T-cell (primary cell): ENCODE data around the gene BANK1. TPM values are rescaled to one million over a fixed set of nuclear protein-coding genes. Genes with fewer than 3 reads are reported as not detected.

ENCODE experiments used
- ATAC-seq, 4 experiments: fragments of 200-7000 bp in 3 of 4; fragments of 150-1000 bp in 1 of 4; cut with Tn5 transposase; replicated peaks in 1 of 4; 1 replicate in 3 of 4; 2 replicates in 1 of 4; pipeline ENCODE4 v1.10.0; 2021; ENCODE audit warnings: moderate library complexity in 3 of 4, mild to moderate bottlenecking in 2 of 4, moderate number of reproducible peaks in 1 of 4
- CTCF ChIA-PET, 2 donors: fragments of 300-600 bp; sonication (Branson Sonifier 250); formaldehyde crosslinking; loops; one replicate each; lab custom pipeline; 2022; ENCODE audit warnings: antibody characterized with exemption in 2 of 2; lab: Charles Lee
- POLR2A ChIA-PET, 2 donors: fragments of 300-600 bp; sonication (Branson Sonifier 250); formaldehyde crosslinking; loops; one replicate each; lab custom pipeline; 2022; ENCODE audit warnings: antibody characterized with exemption in 2 of 2; lab: Charles Lee
- DNase-seq, 35 experiments: peaks; one replicate each; pipeline versions ENCODE4 v3.0.0 to v3.0.0-alpha.2; 2013 to 2023
- H3K27ac ChIP-seq: one replicate; pipeline ENCODE4 v1.5.1; 2013; ENCODE audit warnings: low read length
- H3K27me3 ChIP-seq, 2 experiments: replicated peaks in 1 of 2; 1 replicate in 1 of 2; 2 replicates in 1 of 2; pipeline versions ENCODE4 v1.6.1 to v1.7.0; 2013; ENCODE audit warnings: low read length in 1 of 2, mixed read lengths in 1 of 2; ENCODE audit not compliant: control insufficient read depth in 2 of 2, insufficient read depth in 2 of 2; ENCODE audit errors: extremely low read depth in 1 of 2
- H3K36me3 ChIP-seq, 2 donors: 1 replicate in 1 of 2; 2 replicates in 1 of 2; pipeline versions ENCODE4 v1.6.1 to v1.7.0; 2013; ENCODE audit warnings: low read length in 1 of 2; ENCODE audit not compliant: control insufficient read depth in 2 of 2, insufficient read depth in 1 of 2; ENCODE audit errors: extremely low read depth in 1 of 2
- H3K4me1 ChIP-seq, 2 experiments: 1 replicate in 1 of 2; 2 replicates in 1 of 2; pipeline versions ENCODE4 v1.6.1 to v1.7.0; 2013; ENCODE audit warnings: low read length in 2 of 2, mixed read lengths in 1 of 2; ENCODE audit not compliant: insufficient read depth in 2 of 2, control insufficient read depth in 1 of 2; ENCODE audit errors: extremely low read depth in 1 of 2
- H3K4me3 ChIP-seq, 2 donors: 1 replicate in 1 of 2; 2 replicates in 1 of 2; pipeline versions ENCODE4 v1.5.1 to v1.7.0; 2013; ENCODE audit warnings: mild to moderate bottlenecking in 2 of 2, low read length in 1 of 2, moderate library complexity in 1 of 2; ENCODE audit not compliant: control insufficient read depth in 1 of 2; ENCODE audit errors: extremely low read depth in 1 of 2
- H3K9me3 ChIP-seq: 2 replicates; pipeline ENCODE4 v1.7.0; 2013
- H3K27ac Mint-ChIP-seq, 2 donors: one replicate each; pipeline ENCODE4 v1.8.0; 2020 to 2021; ENCODE audit warnings: mild to moderate bottlenecking in 2 of 2, mixed read lengths in 2 of 2
- H3K27me3 Mint-ChIP-seq, 2 donors: one replicate each; pipeline ENCODE4 v1.8.0; 2021 to 2022; ENCODE audit warnings: mixed read lengths in 2 of 2
- H3K36me3 Mint-ChIP-seq: one replicate; pipeline ENCODE4 v1.8.0; 2021; ENCODE audit warnings: mixed read lengths
- H3K4me1 Mint-ChIP-seq, 3 donors: one replicate each; pipeline ENCODE4 v1.8.0; 2020 to 2022; ENCODE audit warnings: mixed read lengths in 3 of 3, mild to moderate bottlenecking in 1 of 3
- H3K4me3 Mint-ChIP-seq, 3 donors: one replicate each; pipeline ENCODE4 v1.8.0; 2020 to 2022; ENCODE audit warnings: mild to moderate bottlenecking in 3 of 3, mixed read lengths in 3 of 3, moderate library complexity in 3 of 3
- H3K9me3 Mint-ChIP-seq, 3 donors: one replicate each; pipeline ENCODE4 v1.8.0; 2020 to 2022; ENCODE audit warnings: mixed read lengths in 3 of 3
- WGBS: methylation state at CpG from one replicate; pipeline ENCODE4 v1.1.5; 2013; ENCODE audit warnings: missing lambda C conversion rate; ENCODE audit not compliant: insufficient coverage; 5-methylcytosine and 5-hydroxymethylcytosine counted together
- total RNA-seq, 35 experiments: library from RNA in 6 of 35; stranded (reverse) in 6 of 35; fragments of 120-200 nt in 1 of 35; gene quantifications; one replicate each; pipeline versions ENCODE4 v1.2.1 to v1.2.4 and lab custom pipeline; 2013 to 2026

BANK1 gene
- total RNA-seq, 5 donors from 2014 or later (not counting 1 experiment from before 2014, with no cell fraction given), result 2.5 to 10.9 (median 3.5) TPM

GRCh38 chr4:101795704-101796103 lies 5.2 kb downstream of the BANK1 start:
- H3K27ac Mint-ChIP-seq, result no peak overlapping the region
- ChIA-PET POLR2A (no interaction called here), CTCF (no interaction called here)
- ATAC-seq (no peak), DNase-seq (no peak)
- peaks cover 0 to 7% (median 5%) of the 10 kb centered on the region in 3 donors for H3K4me1 Mint-ChIP-seq
- peaks cover 0 to 6% of the 10 kb centered on the region in 2 experiments for H3K27me3 ChIP-seq
- no peak overlapping the region for H3K4me3 Mint-ChIP-seq
- no peaks in the 10 kb centered on the region for H3K36me3 ChIP-seq
- H3K4me1 ChIP-seq, result peaks cover 0 to 6% of the 10 kb centered on the region in 2 experiments
- H3K4me3 ChIP-seq, result no peak overlapping the region
- H3K27ac ChIP-seq, result no peak overlapping the region
- peaks cover 8 to 27% of the 10 kb centered on the region in 2 donors for H3K27me3 Mint-ChIP-seq
- no peaks in the 10 kb centered on the region for H3K9me3 ChIP-seq
- H3K36me3 Mint-ChIP-seq, result no peaks in the 10 kb centered on the region
- no peaks in the 10 kb centered on the region for H3K9me3 Mint-ChIP-seq

GRCh38 chr4:101801958-101802357 lies 11.4 kb downstream of the BANK1 start:
- peaks cover 0 to 5% (median 0%) of the 10 kb centered on the region in 3 donors for H3K4me1 Mint-ChIP-seq
- H3K4me3 Mint-ChIP-seq, result no peak overlapping the region
- DNase-seq (no peak), ATAC-seq (no peak)
- Histone ChIP-seq H3K36me3 (no peaks in the 10 kb centered on the region), H3K4me3 (no peak overlapping the region), H3K4me1 (no peaks in the 10 kb centered on the region), H3K27me3 (no peaks in the 10 kb centered on the region), H3K27ac (no peak overlapping the region), H3K9me3 (no peaks in the 10 kb centered on the region)
- ChIA-PET CTCF (no interaction called here), POLR2A (interaction anchor here in 1 of 2 donors (0.5 kb wide), 1 partner anchor 24 kb away, joined by 4 read pairs; no protein-coding TSS in a partner anchor)
- no peaks in the 10 kb centered on the region for H3K9me3 Mint-ChIP-seq
- H3K27me3 Mint-ChIP-seq, result peaks cover 0 to 8% of the 10 kb centered on the region in 2 donors
- no peaks in the 10 kb centered on the region for H3K36me3 Mint-ChIP-seq
- H3K27ac Mint-ChIP-seq, result peak overlapping the region in 1 of 2 donors; percentile 25
- WGBS, result no CpG with 5 or more reads among the region's 3 CpGs

- Mint-ChIP-seq H3K4me1 (peaks cover 0 to 8% (median 0%) of the 10 kb centered on the region in 3 donors), H3K36me3 (no peaks in the 10 kb centered on the region), H3K27ac (no peak overlapping the region), H3K4me3 (no peak overlapping the region), H3K27me3 (peaks cover 4 to 6% of the 10 kb centered on the region in 2 donors), H3K9me3 (no peaks in the 10 kb centered on the region)
- Histone ChIP-seq H3K27ac (no peak overlapping the region), H3K27me3 (no peaks in the 10 kb centered on the region), H3K36me3 (no peaks in the 10 kb centered on the region), H3K4me1 (no peaks in the 10 kb centered on the region), H3K4me3 (no peak overlapping the region), H3K9me3 (no peaks in the 10 kb centered on the region)
- ChIA-PET CTCF (no interaction called here), POLR2A (no interaction called here)
- ATAC-seq (no peak), DNase-seq (no peak)
- 50% methylated on average over 1 of the region's 2 CpGs for WGBS
Observed at GRCh38 chr4:101806914-101807313, 16.4 kb downstream of the BANK1 start.

GRCh38 chr4:101807351-101807750 lies 16.8 kb downstream of the BANK1 start:
- Mint-ChIP-seq H3K4me1 (peaks cover 0 to 5% (median 0%) of the 10 kb centered on the region in 3 donors), H3K4me3 (no peak overlapping the region), H3K27me3 (peaks cover 3 to 4% of the 10 kb centered on the region in 2 donors), H3K9me3 (no peaks in the 10 kb centered on the region), H3K27ac (peak overlapping the region in 1 of 2 donors; percentile 2), H3K36me3 (no peaks in the 10 kb centered on the region)
- DNase-seq (no peak), ATAC-seq (no peak)
- H3K27me3 ChIP-seq, result no peaks in the 10 kb centered on the region
- no peaks in the 10 kb centered on the region for H3K36me3 ChIP-seq
- H3K4me1 ChIP-seq, result no peaks in the 10 kb centered on the region
- H3K9me3 ChIP-seq, result no peaks in the 10 kb centered on the region
- H3K27ac ChIP-seq, result no peak overlapping the region
- CTCF ChIA-PET, result no interaction called here
- POLR2A ChIA-PET, result no interaction called here
- WGBS, result no CpG with 5 or more reads among the region's 2 CpGs
- no peak overlapping the region for H3K4me3 ChIP-seq

- CTCF ChIA-PET, result no interaction called here
- WGBS, result 59% methylated on average over 3 of the region's 5 CpGs
- no peaks in the 10 kb centered on the region for H3K36me3 Mint-ChIP-seq
- H3K27ac ChIP-seq, result no peak overlapping the region
- H3K36me3 ChIP-seq, result no peaks in the 10 kb centered on the region
- no peaks in the 10 kb centered on the region for H3K9me3 Mint-ChIP-seq
- H3K4me1 ChIP-seq, result no peaks in the 10 kb centered on the region
- peak in 1 of 4 experiments; percentile 16 for ATAC-seq
- POLR2A ChIA-PET, result no interaction called here
- H3K27me3 Mint-ChIP-seq, result peaks cover 0 to 3% of the 10 kb centered on the region in 2 donors
- peaks cover 0 to 4% (median 0%) of the 10 kb centered on the region in 3 donors for H3K4me1 Mint-ChIP-seq
- H3K4me3 ChIP-seq, result no peak overlapping the region
- no peak overlapping the region for H3K27ac Mint-ChIP-seq
- H3K27me3 ChIP-seq, result no peaks in the 10 kb centered on the region
- H3K4me3 Mint-ChIP-seq, result peak overlapping the region in 1 of 3 donors; percentile 6
- peak in 1 of 35 experiments; percentile 22 for DNase-seq
- no peaks in the 10 kb centered on the region for H3K9me3 ChIP-seq
Observed at GRCh38 chr4:101813604-101814003, 23.1 kb downstream of the BANK1 start.

GRCh38 chr4:101818362-101818761 lies 27.8 kb downstream of the BANK1 start:
- ATAC-seq, result no peak
- H3K36me3 ChIP-seq, result no peaks in the 10 kb centered on the region
- no peak overlapping the region for H3K27ac Mint-ChIP-seq

More at GRCh38 chr4:101818362-101818761, 27.8 kb downstream of the BANK1 start:
- peaks cover 6 to 10% (median 9%) of the 10 kb centered on the region in 3 donors for H3K9me3 Mint-ChIP-seq
- Histone ChIP-seq H3K27ac (no peak overlapping the region), H3K9me3 (no peaks in the 10 kb centered on the region), H3K4me1 (no peaks in the 10 kb centered on the region), H3K4me3 (no peak overlapping the region), H3K27me3 (no peaks in the 10 kb centered on the region)
- no CpG with 5 or more reads among the region's 2 CpGs for WGBS
- DNase-seq, result no peak
- no peaks in the 10 kb centered on the region for H3K4me1 Mint-ChIP-seq
- ChIA-PET CTCF (no interaction called here), POLR2A (interaction anchor here in 1 of 2 donors (0.7 kb wide), 1 partner anchor 25 kb away, joined by 5 read pairs; no protein-coding TSS in a partner anchor)
- H3K27me3 Mint-ChIP-seq, result peaks cover 0 to 3% of the 10 kb centered on the region in 2 donors
- H3K36me3 Mint-ChIP-seq, result no peaks in the 10 kb centered on the region
- no peak overlapping the region for H3K4me3 Mint-ChIP-seq
